Chondrocyte (in vitro differentiated cells): Measurements from ENCODE around the gene SAMD8. TPM values are rescaled to one million over a fixed set of nuclear protein-coding genes. Genes with fewer than 3 reads are reported as not detected.
"Not testable (repeated sequence)": the region's sequence is repeated elsewhere in the genome, so short reads cannot be mapped to it uniquely, and the experiment has no call there.

Source experiments
- DNase-seq: peaks from one replicate; pipeline ENCODE4 v3.0.0; 2021; ENCODE audit warnings: mixed read lengths, low spot score
- H3K27ac Mint-ChIP-seq: one replicate; pipeline ENCODE4 v1.8.0; 2021; ENCODE audit warnings: mild to moderate bottlenecking, moderate library complexity, mixed read lengths; ENCODE audit not compliant: unreplicated experiment
- H3K27me3 Mint-ChIP-seq: 2 replicates; pipeline ENCODE4 v1.8.0; 2021; ENCODE audit warnings: low read depth, mixed read lengths
- H3K36me3 Mint-ChIP-seq: 2 replicates; pipeline ENCODE4 v1.8.0; 2021; ENCODE audit warnings: low read depth, mixed read lengths
- H3K4me1 Mint-ChIP-seq: 2 replicates; pipeline ENCODE4 v1.8.0; 2021; ENCODE audit warnings: low read depth, mild to moderate bottlenecking, mixed read lengths
- H3K4me3 Mint-ChIP-seq: one replicate; pipeline ENCODE4 v1.8.0; 2021; ENCODE audit warnings: mild to moderate bottlenecking, moderate library complexity, mixed read lengths; ENCODE audit not compliant: unreplicated experiment
- H3K9me3 Mint-ChIP-seq: 2 replicates; pipeline ENCODE4 v1.8.0; 2021; ENCODE audit warnings: low read depth, mixed read lengths
- CTCF ChIP-seq: fragments of 200-600 bp; sonication (generic); IDR thresholded peaks from 2 replicates; pipeline ENCODE4 v1.5.0; 2021; ENCODE audit warnings: antibody characterized with exemption, mild to moderate bottlenecking, moderate library complexity
- total RNA-seq: library from RNA; stranded (reverse); gene quantifications from 3 replicates; pipeline ENCODE4 v1.2.1, GENCODE V29; 2021

SAMD8 gene
- total RNA-seq, 1 donor from 2014 or later = 24.7 TPM

DNA sequence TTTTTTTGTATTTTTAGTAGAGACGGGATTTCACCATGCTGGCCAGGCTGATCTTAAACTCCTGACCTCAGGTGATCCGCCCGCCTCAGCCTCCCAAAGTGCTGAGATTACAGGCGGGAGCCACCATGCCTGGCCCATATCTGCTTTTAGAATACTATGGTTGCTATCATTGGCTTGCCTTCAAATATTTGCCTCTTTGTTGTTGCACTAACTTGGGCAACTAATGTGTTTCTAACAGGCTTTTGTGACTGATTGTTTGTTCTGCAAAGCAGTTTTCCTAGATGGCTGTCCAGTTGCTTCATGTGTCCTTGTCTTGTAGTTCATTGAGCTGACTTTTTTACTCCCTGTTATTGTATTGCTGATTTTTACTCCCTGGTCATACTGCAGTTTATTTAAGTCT, 108.8 kb downstream of the SAMD8 start:
- Mint-ChIP-seq H3K4me1 (peaks cover 47% of the 10 kb centered on the region), H3K36me3 (peaks cover 43% of the 10 kb centered on the region), H3K9me3 (no peaks in the 10 kb centered on the region), H3K27ac (no peak overlapping the region), H3K27me3 (no peaks in the 10 kb centered on the region), H3K4me3 (no peak overlapping the region)
- TF ChIP-seq CTCF = no peak
- DNase-seq = peak; percentile 10

DNA sequence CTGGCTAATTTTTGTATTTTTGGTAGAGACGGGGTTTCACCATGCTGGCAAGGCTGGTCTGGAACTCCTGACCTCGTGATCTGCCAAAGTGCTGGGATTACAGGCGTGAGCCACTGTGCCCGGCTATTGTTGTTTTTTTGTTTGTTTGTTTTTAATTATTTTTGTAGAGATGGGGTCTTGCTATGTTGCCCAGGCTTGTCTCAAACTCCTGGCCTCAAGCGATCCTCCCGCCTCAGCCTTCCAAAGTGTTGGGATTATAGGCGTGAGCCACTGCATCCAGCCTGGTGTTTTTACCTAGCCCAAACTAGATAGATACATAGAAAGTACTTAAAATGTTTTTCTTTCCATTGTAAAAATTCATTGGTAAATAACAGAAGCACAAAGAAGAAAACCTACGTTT, 110.0 kb downstream of the SAMD8 start:
- peak; percentile 14 for DNase-seq
- peaks cover 38% of the 10 kb centered on the region for H3K36me3 Mint-ChIP-seq
- not testable (repeated sequence) for H3K9me3 Mint-ChIP-seq, H3K27me3 Mint-ChIP-seq, H3K27ac Mint-ChIP-seq, H3K4me3 Mint-ChIP-seq
- peaks cover 47% of the 10 kb centered on the region for H3K4me1 Mint-ChIP-seq

DNA sequence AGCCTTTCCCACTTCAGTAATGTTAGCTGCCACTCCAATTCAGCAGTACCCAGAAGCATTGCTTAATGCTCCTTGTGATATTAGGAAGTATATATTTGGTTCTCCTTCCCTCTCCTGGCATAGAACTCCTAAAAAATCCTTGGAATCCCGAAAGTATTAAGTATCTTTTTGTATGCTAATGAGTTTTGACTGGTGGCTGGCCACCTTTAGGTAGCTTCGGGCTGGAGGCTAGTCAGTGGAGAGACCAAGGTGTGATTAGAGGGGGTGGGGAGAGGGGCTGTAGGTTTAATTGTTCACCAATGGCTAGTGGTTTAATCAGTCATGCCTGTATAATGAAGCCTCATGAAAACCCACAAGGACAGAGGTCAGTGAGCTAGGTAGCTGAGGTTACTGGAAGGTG, 112.1 kb downstream of the SAMD8 start:
- TF ChIP-seq CTCF = no peak
- Mint-ChIP-seq H3K36me3 (peaks cover 36% of the 10 kb centered on the region), H3K27ac (peak overlapping the region; percentile 51), H3K9me3 (no peaks in the 10 kb centered on the region), H3K4me3 (no peak overlapping the region), H3K27me3 (no peaks in the 10 kb centered on the region), H3K4me1 (peaks cover 57% of the 10 kb centered on the region)
- DNase-seq = no peak

- Mint-ChIP-seq H3K36me3 (peaks cover 31% of the 10 kb centered on the region), H3K27me3 (no peaks in the 10 kb centered on the region), H3K27ac (peak overlapping the region; percentile 96), H3K4me1 (peaks cover 73% of the 10 kb centered on the region), H3K9me3 (no peaks in the 10 kb centered on the region), H3K4me3 (peak overlapping the region; percentile 13)
- DNase-seq = no peak
- no peak for TF ChIP-seq CTCF
These were observed 114.6 kb downstream of the SAMD8 start for GRCh38 chr10:75226095-75226494.

GRCh38 chr10:75226656-75227055, 115.2 kb downstream of the SAMD8 start:
- peaks cover 35% of the 10 kb centered on the region for H3K36me3 Mint-ChIP-seq
- no peak for TF ChIP-seq CTCF
- H3K4me3 Mint-ChIP-seq = peak overlapping the region; percentile 19
- peak overlapping the region; percentile 96 for H3K27ac Mint-ChIP-seq
- no peaks in the 10 kb centered on the region for H3K9me3 Mint-ChIP-seq
- no peak for DNase-seq
- peaks cover 73% of the 10 kb centered on the region for H3K4me1 Mint-ChIP-seq
- H3K27me3 Mint-ChIP-seq = no peaks in the 10 kb centered on the region

DNA sequence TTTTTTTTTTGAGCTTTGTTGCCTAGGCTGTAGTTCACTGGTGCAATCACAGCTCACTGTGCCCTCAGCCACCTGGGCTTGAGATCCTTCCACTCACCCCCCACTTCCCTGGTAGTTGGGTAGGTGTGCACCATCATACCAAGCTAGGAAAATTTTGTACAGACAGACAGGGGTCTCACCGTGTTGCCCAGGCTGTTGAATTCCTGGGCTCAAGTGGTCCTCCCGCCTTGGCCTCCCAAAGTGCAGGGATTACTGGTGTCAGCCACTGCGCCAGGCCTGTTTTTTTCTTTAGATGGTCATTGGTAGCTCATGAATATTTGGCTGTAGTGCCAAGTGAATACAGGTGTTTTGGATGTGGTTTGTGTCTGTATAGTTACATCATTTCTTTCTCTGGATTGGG, 116.8 kb downstream of the SAMD8 start:
- DNase-seq = peak; percentile 17
- TF ChIP-seq CTCF = no peak
- Mint-ChIP-seq H3K27ac (peak overlapping the region; percentile 85), H3K4me3 (no peak overlapping the region), H3K4me1 (peaks cover 69% of the 10 kb centered on the region), H3K9me3 (no peaks in the 10 kb centered on the region), H3K27me3 (no peaks in the 10 kb centered on the region), H3K36me3 (peaks cover 30% of the 10 kb centered on the region)
